Endothelial cell of umbilical vein (primary cell): ENCODE results near the gene ZNF70.

ENCODE experiments used
- CTCF ChIP-seq, 2 donors: IDR thresholded peaks; 1 replicate in 1 of 2; 2 replicates in 1 of 2; pipeline ENCODE4 v1.5.1; 2011; ENCODE audit warnings: low read length in 2 of 2, mild to moderate bottlenecking in 2 of 2, moderate library complexity in 2 of 2, control low read depth in 1 of 2, inconsistent platforms in 1 of 2, low read depth in 1 of 2; ENCODE audit not compliant: insufficient read depth in 1 of 2; ENCODE audit errors: extremely low read depth in 1 of 2
- MYC ChIP-seq: IDR thresholded peaks from one replicate; pipeline ENCODE4 v1.6.1; 2011; ENCODE audit warnings: mild to moderate bottlenecking, low read depth, low read length
- POLR2A ChIP-seq: IDR thresholded peaks from 2 replicates; pipeline ENCODE4 v1.6.1; 2012; ENCODE audit warnings: low read depth, mild to moderate bottlenecking, control low read depth, low read length
- POLR2AphosphoS5 ChIP-seq: IDR thresholded peaks from 2 replicates; pipeline ENCODE4 v1.6.1; 2012; ENCODE audit warnings: low read depth, mild to moderate bottlenecking, control low read depth, low read length, moderate library complexity; ENCODE audit not compliant: insufficient read depth

GRCh38 chr22:23754220-23754919 is 3.5 kb upstream of the ZNF70 start, which contains the start of gene VPREB3:
- TF ChIP-seq CTCF (IDR thresholded peaks at IDR 0.05; ENCODE audit: extremely low read depth in 1 of 2, insufficient read depth in 1 of 2, low read depth in 1 of 2, low read length in 2 of 2) (no peak), POLR2AphosphoS5 (no peak), MYC (no peak), POLR2A (no peak)
